Ovary (tissue), 9 donors: ENCODE data around the gene KLK7. TPM values are rescaled to one million over a fixed set of nuclear protein-coding genes. Genes with fewer than 3 reads are reported as not detected.
A peak's percentile ranks its signal among the peaks of the same experiment; 100 is the strongest.

Experiments used
- DNase-seq, 5 donors: peaks; one replicate each; pipeline ENCODE4 v3.0.0-alpha.2; 2019 to 2020
- H3K27ac ChIP-seq, 2 donors: fragments of 200-600 bp; one replicate each; pipeline versions ENCODE4 v1.5.1 to v1.8.0; 2019 to 2022
- H3K27me3 ChIP-seq: fragments of 200-600 bp; one replicate; pipeline ENCODE4 v1.8.0; 2022
- H3K36me3 ChIP-seq: fragments of 200-600 bp; sonication (generic); one replicate; pipeline ENCODE4 v1.5.1; 2019
- H3K4me1 ChIP-seq: one replicate; pipeline ENCODE4 v1.8.1; 2013; ENCODE audit warnings: mild to moderate bottlenecking, moderate library complexity; ENCODE audit not compliant: insufficient read depth
- H3K4me3 ChIP-seq: fragments of 200-600 bp; sonication (generic); one replicate; pipeline ENCODE4 v1.5.1; 2017
- H3K9me3 ChIP-seq, 2 donors: fragments of 200-600 bp in 1 of 2; sonication (generic) in 1 of 2; one replicate each; pipeline versions ENCODE4 v1.5.1 to v1.8.1; 2013 to 2019; ENCODE audit warnings: mild to moderate bottlenecking in 1 of 2, moderate library complexity in 1 of 2
- EP300 ChIP-seq: sonication (generic); formaldehyde crosslinking; IDR thresholded peaks from one replicate; pipeline ENCODE4 v1.6.1; 2017; ENCODE audit warnings: antibody characterized with exemption
- POLR2A ChIP-seq: fragments of 450-650 bp; IDR thresholded peaks from one replicate; pipeline ENCODE4 v1.6.1; 2017; ENCODE audit warnings: antibody characterized with exemption, mild to moderate bottlenecking, moderate library complexity
- WGBS, 3 donors: extraction: QIAGEN DNeasy Blood & Tissue Kit in 1 of 3; methylation state at CpG; one replicate each; pipeline versions ENCODE4 v1.1.5 to v1.1.7; 2013 to 2017; 5-methylcytosine and 5-hydroxymethylcytosine counted together
- intact Hi-C, 4 donors: fragments of 100-400 bp; cut with DNase I; formaldehyde crosslinking; loops; one replicate each; pipeline versions ENCODE4 v1.11.0 to v1.15.1; 2022 to 2023
- polyA plus RNA-seq, 2 donors: library from polyadenylated mRNA; stranded (reverse); fragments of 200-250 nt in 1 of 2; fragments of 350-450 nt in 1 of 2; fragmentation: Illumina TruSeq in 1 of 2; extraction: RNeasy Lipid Tissue Mini Kit (QIAGEN cat#74804) in 1 of 2; gene quantifications; one replicate each; pipeline ENCODE4 v1.2.3, GENCODE V29; 2013 to 2014
- total RNA-seq, 7 donors: library from RNA; depleted of rRNA in 2 of 7; stranded (reverse); fragments of >200 nt in 2 of 7; fragmentation: NEBNext Ultra II Directional in 3 of 7; extraction: Animal tissue kit (Norgen Biotek cat#: 25700) in 3 of 7; gene quantifications; one replicate each; pipeline versions ENCODE4 v1.1.0 to v1.2.4, GENCODE V29; 2016 to 2023
- TF ChIP-seq, protein P1 (sequence below), 3 donors: fragments of 450-650 bp in 2 of 3; fragments of 200-600 bp in 1 of 3; IDR thresholded peaks; one replicate each; pipeline versions ENCODE4 v1.5.1 to v1.8.0; 2016 to 2022; ENCODE audit warnings: antibody characterized with exemption in 3 of 3, mild to moderate bottlenecking in 1 of 3
- donor health status: DM: no; HTN: no; CAD: no; lungs with moderate emphysema.
- donor health status: DM: no; HTN: no; CAD: no.
- donor health status: Bipolar disorder and iron deficiency.
- donor health status: DM: yes; HTN: yes; CAD: no.
- donor health status: DM: no; HTN: no; CAD: no.
- donor health status: DM: yes; HTN: yes; CAD: no.

The KLK7 gene
- total and polyA plus RNA-seq, 9 donors = 0.05 to 59.6 (median 0.97) TPM; not detected in 4

DNA sequence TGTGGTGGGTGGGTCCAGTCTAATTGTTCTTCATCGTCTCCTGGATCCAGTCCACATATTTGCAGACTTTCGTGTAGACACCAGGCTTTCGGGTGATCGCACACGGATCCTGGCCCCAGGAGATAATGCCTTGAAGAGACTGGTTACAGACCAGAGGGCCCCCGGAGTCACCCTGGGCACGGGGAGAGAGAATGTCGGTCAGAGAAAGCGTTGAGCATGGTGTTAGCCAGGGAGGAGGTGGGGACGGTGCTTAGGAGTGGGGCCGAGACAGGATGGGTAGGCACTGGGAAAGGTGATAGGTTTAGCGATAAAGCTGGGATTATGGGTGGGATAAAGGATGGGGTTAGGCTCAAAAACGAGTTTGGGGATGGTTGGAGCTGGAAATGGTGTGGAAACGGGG is 38.8 kb upstream of the KLK7 start:
- no peak for DNase-seq
- peaks cover 12% of the 10 kb centered on the region for H3K4me1 ChIP-seq
- H3K27ac ChIP-seq = no peak overlapping the region
- no peaks in the 10 kb centered on the region for H3K9me3 ChIP-seq
- TF ChIP-seq POLR2A (no peak), EP300 (no peak)
- TF ChIP-seq, protein P1, sequence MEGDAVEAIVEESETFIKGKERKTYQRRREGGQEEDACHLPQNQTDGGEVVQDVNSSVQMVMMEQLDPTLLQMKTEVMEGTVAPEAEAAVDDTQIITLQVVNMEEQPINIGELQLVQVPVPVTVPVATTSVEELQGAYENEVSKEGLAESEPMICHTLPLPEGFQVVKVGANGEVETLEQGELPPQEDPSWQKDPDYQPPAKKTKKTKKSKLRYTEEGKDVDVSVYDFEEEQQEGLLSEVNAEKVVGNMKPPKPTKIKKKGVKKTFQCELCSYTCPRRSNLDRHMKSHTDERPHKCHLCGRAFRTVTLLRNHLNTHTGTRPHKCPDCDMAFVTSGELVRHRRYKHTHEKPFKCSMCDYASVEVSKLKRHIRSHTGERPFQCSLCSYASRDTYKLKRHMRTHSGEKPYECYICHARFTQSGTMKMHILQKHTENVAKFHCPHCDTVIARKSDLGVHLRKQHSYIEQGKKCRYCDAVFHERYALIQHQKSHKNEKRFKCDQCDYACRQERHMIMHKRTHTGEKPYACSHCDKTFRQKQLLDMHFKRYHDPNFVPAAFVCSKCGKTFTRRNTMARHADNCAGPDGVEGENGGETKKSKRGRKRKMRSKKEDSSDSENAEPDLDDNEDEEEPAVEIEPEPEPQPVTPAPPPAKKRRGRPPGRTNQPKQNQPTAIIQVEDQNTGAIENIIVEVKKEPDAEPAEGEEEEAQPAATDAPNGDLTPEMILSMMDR (IDR thresholded peaks at IDR 0.05) = no peak
- 65 to 70% (median 66%) methylated on average over 14 of the region's 14 CpGs for WGBS, 3 donors
- H3K4me3 ChIP-seq = no peak overlapping the region
- intact Hi-C loops = loop anchor here in 2 of 4 donors (2.0 to 5.0 kb wide), 3 partner anchors 70 to 145 kb away; no protein-coding TSS in a partner anchor
- H3K36me3 ChIP-seq = no peaks in the 10 kb centered on the region
- no peaks in the 10 kb centered on the region for H3K27me3 ChIP-seq

- peak overlapping the region in 1 of 2 donors; percentile 94 for H3K27ac ChIP-seq
- WGBS, 3 donors = 24 to 29% (median 27%) methylated on average over 7 of the region's 7 CpGs
- no peak overlapping the region for H3K4me3 ChIP-seq
- no peaks in the 10 kb centered on the region for H3K9me3 ChIP-seq
- peak in 2 of 5 donors; percentile 31 to 58 for DNase-seq
- TF ChIP-seq POLR2A = no peak
- TF ChIP-seq, protein P1 (IDR thresholded peaks at IDR 0.05) = peak; percentile 48 to 74 (median 70)
- H3K27me3 ChIP-seq = no peaks in the 10 kb centered on the region
- no peaks in the 10 kb centered on the region for H3K36me3 ChIP-seq
- intact Hi-C loops = loop anchor here in 2 of 4 donors (5.0 kb wide), 2 partner anchors 71 to 146 kb away; no protein-coding TSS in a partner anchor
- H3K4me1 ChIP-seq = peaks cover 7% of the 10 kb centered on the region
Observed at GRCh38 chr19:51020988-51021651, 37.4 kb upstream of the KLK7 start.

GRCh38 chr19:51019544-51019925 is 35.8 kb upstream of the KLK7 start, which contains the start of gene KLK10:
Gene KLK10, minus strand, starts transcription at chr19:51019709. Its CDS starts 579 bp downstream, at chr19:51019130.
- H3K4me1 ChIP-seq = peaks cover 3% of the 10 kb centered on the region
- H3K27ac ChIP-seq = peak within 1 kb of the TSS; percentile 77 to 94
- 2% methylated on average over 14 of the region's 14 CpGs for WGBS, 3 donors
- H3K9me3 ChIP-seq = no peaks in the 10 kb centered on the region
- DNase-seq = peak in 3 of 5 donors; percentile 54 to 65 (median 58)
- intact Hi-C loops = loop anchor here in 2 of 4 donors (5.0 kb wide), 2 partner anchors 87 to 158 kb away; no protein-coding TSS in a partner anchor
- H3K4me3 ChIP-seq = peak within 1 kb of the TSS; percentile 45
- TF ChIP-seq EP300 = no peak
- no peak for TF ChIP-seq POLR2A
- TF ChIP-seq, protein P1 (IDR thresholded peaks at IDR 0.05) = no peak
- H3K27me3 ChIP-seq = no peaks in the 10 kb centered on the region
- no peaks in the 10 kb centered on the region for H3K36me3 ChIP-seq

DNA sequence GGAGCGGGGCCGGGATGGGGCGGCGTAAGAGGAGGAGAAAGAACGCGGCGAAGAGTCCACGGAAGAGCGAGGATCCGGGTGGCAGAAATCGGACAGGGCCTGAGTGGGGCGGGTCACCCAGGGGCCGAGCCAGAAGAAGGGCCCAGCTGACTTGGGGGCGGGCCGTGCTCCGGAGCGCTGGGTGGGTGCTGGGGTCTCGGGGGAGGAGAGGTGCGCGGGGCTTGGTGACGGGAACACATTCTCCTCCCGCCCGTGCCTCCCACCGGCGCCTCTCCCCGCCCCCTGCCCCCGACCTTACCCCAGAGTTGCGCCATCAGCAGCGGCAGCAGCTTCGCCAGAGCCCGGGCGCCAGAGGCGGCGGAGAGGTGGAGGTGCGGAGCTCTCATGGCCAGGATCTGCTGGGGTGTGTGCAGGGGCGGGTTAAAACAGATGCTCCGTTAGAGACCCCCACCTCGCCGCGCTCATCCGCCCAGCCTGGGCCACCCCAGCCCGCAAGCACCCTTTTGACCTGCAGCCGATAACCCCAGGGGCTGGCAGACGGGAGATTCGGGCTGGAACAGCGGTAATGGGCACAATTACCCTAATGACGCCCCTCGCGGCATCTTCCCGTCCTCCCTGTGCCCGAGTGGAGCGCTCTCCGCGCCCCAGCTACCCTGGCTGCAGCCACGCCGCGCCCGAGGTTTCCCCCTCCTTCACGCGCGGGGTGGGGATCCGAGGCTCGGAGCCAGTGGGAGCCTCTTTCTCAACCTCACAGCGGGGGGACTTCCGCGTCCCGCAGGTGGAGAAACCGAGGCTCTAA is 35.2 kb upstream of the KLK7 start:
- Histone ChIP-seq H3K4me1 (peaks cover 3% of the 10 kb centered on the region), H3K9me3 (no peaks in the 10 kb centered on the region), H3K27ac (peak overlapping the region; percentile 77 to 94), H3K27me3 (no peaks in the 10 kb centered on the region), H3K4me3 (peak overlapping the region; percentile 45), H3K36me3 (no peaks in the 10 kb centered on the region)
- TF ChIP-seq POLR2A (peak; percentile 70), EP300 (no peak)
- TF ChIP-seq, protein P1 (IDR thresholded peaks at IDR 0.05) = peak in 1 of 3 donors; percentile 11
- DNase-seq = peak; percentile 79 to 91 (median 87)
- intact Hi-C loops = loop anchor here in 2 of 4 donors (5.0 kb wide), 2 partner anchors 87 to 158 kb away; no protein-coding TSS in a partner anchor
- 1% methylated on average over 60 to 68 of the region's 68 CpGs for WGBS, 3 donors
